Trophoblast cell (in vitro differentiated cells and primary cell): ENCODE results near the gene C1orf50.

Experiments
- DNase-seq, 2 donors: peaks; one replicate each; pipeline ENCODE4 v3.0.0-alpha.2; 2016
- H2AFZ ChIP-seq: 2 replicates; pipeline ENCODE4 v1.6.1; 2013; ENCODE audit warnings: low read length, moderate library complexity, mild to moderate bottlenecking; ENCODE audit not compliant: insufficient read depth, poor library complexity
- H2AK5ac ChIP-seq: 2 replicates; pipeline ENCODE4 v1.6.1; 2013; ENCODE audit warnings: mild to moderate bottlenecking, low read length
- H2BK120ac ChIP-seq: 2 replicates; pipeline ENCODE4 v1.6.1; 2013; ENCODE audit warnings: low read length, mild to moderate bottlenecking, moderate library complexity; ENCODE audit not compliant: insufficient read depth, poor library complexity
- H2BK12ac ChIP-seq: 2 replicates; pipeline ENCODE4 v1.6.1; 2013; ENCODE audit warnings: mild to moderate bottlenecking, low read length, moderate library complexity
- H2BK5ac ChIP-seq: 2 replicates; pipeline ENCODE4 v1.6.1; 2013; ENCODE audit warnings: low read length, low read depth, moderate library complexity, mild to moderate bottlenecking; ENCODE audit not compliant: poor library complexity
- H3K14ac ChIP-seq: 2 replicates; pipeline ENCODE4 v1.6.1; 2013; ENCODE audit warnings: mild to moderate bottlenecking, low read length
- H3K18ac ChIP-seq: 2 replicates; pipeline ENCODE4 v1.6.1; 2013; ENCODE audit warnings: mild to moderate bottlenecking, low read length
- H3K23ac ChIP-seq: 2 replicates; pipeline ENCODE4 v1.6.1; 2013; ENCODE audit warnings: low read length
- H3K27ac ChIP-seq: 2 replicates; pipeline ENCODE4 v1.5.1; 2013; ENCODE audit warnings: low read depth, mild to moderate bottlenecking, inconsistent platforms, low read length, moderate library complexity
- H3K27me3 ChIP-seq: 2 replicates; pipeline ENCODE4 v1.6.1; 2013; ENCODE audit warnings: inconsistent platforms, mild to moderate bottlenecking, low read length, moderate library complexity; ENCODE audit not compliant: insufficient read depth
- H3K36me3 ChIP-seq, 2 experiments: 1 replicate in 1 of 2; 2 replicates in 1 of 2; pipeline ENCODE4 v1.6.1; 2013; ENCODE audit warnings: low read length in 2 of 2, mild to moderate bottlenecking in 2 of 2, moderate library complexity in 1 of 2; ENCODE audit not compliant: insufficient read depth in 2 of 2, control insufficient read depth in 1 of 2
- H3K4ac ChIP-seq: 2 replicates; pipeline ENCODE4 v1.6.1; 2013; ENCODE audit warnings: low read depth, mild to moderate bottlenecking, low read length, moderate library complexity
- H3K4me1 ChIP-seq, 2 experiments: 1 replicate in 1 of 2; 2 replicates in 1 of 2; pipeline ENCODE4 v1.6.1; 2013; ENCODE audit warnings: low read length in 2 of 2, mild to moderate bottlenecking in 2 of 2, moderate library complexity in 1 of 2; ENCODE audit not compliant: insufficient read depth in 2 of 2, control insufficient read depth in 1 of 2
- H3K4me2 ChIP-seq: 2 replicates; pipeline ENCODE4 v1.6.1; 2013; ENCODE audit warnings: inconsistent platforms, mild to moderate bottlenecking, low read length, moderate library complexity
- H3K4me3 ChIP-seq: 2 replicates; pipeline ENCODE4 v1.5.1; 2013; ENCODE audit warnings: mild to moderate bottlenecking, low read depth, low read length, inconsistent platforms
- H3K79me1 ChIP-seq: one replicate; pipeline ENCODE4 v1.6.1; 2013; ENCODE audit warnings: low read length
- H3K79me2 ChIP-seq: 2 replicates; pipeline ENCODE4 v1.6.1; 2013; ENCODE audit warnings: low read length, mild to moderate bottlenecking; ENCODE audit not compliant: control insufficient read depth, insufficient read depth, poor library complexity
- H3K9ac ChIP-seq: 2 replicates; pipeline ENCODE4 v1.6.1; 2013; ENCODE audit warnings: mild to moderate bottlenecking, low read length
- H3K9me3 ChIP-seq: 2 replicates; pipeline ENCODE4 v1.6.1; 2013; ENCODE audit warnings: low read depth, mild to moderate bottlenecking, control low read depth, inconsistent platforms, low read length; ENCODE audit not compliant: insufficient read depth
- H4K12ac ChIP-seq: 2 replicates; pipeline ENCODE4 v1.6.1; 2013; ENCODE audit warnings: low read depth, mild to moderate bottlenecking, low read length, moderate library complexity
- H4K8ac ChIP-seq: 2 replicates; pipeline ENCODE4 v1.6.1; 2013; ENCODE audit warnings: low read depth, mild to moderate bottlenecking, low read length, moderate library complexity
- H4K91ac ChIP-seq: one replicate; pipeline ENCODE4 v1.6.1; 2013; ENCODE audit warnings: low read depth, mild to moderate bottlenecking, low read length, moderate library complexity
- WGBS: extraction: QIAGEN DNeasy Blood & Tissue Kit; methylation state at CpG from one replicate; pipeline ENCODE4 v1.1.7; 2013; ENCODE audit warnings: missing lambda C conversion rate; ENCODE audit not compliant: insufficient read length, insufficient coverage; ENCODE audit errors: extremely low coverage; 5-methylcytosine and 5-hydroxymethylcytosine counted together

The C1orf50 gene

DNA sequence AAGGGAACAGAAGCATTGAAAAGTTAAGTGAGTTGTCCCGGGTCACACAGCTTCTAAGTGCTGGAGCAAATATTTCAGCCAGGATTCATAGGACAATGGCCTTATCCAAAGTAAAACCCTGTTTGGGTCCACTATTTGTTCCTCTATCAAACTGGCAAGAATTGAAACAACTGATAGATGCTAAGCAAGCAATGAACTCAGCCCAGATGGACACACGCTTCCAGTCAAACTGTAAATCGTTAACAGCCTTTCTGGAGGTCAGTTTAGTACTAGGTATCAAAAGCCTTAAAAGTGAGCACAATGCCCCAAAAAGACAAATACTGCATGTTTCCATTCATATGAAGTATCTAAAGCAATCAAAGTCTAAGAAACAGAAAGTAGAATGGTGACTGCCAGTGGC lies 50.9 kb downstream of the C1orf50 start:
- no CpG with 5 or more reads among the region's 3 CpGs for WGBS
- no peak overlapping the region for H2AK5ac ChIP-seq
- no peaks in the 10 kb centered on the region for H3K27me3 ChIP-seq
- no peaks in the 10 kb centered on the region for H3K36me3 ChIP-seq
- no peaks in the 10 kb centered on the region for H3K9me3 ChIP-seq
- H3K18ac ChIP-seq = no peak overlapping the region
- H2BK120ac ChIP-seq = no peak overlapping the region
- no peak overlapping the region for H3K9ac ChIP-seq
- DNase-seq = no peak
- no peak overlapping the region for H2BK5ac ChIP-seq
- H3K79me2 ChIP-seq = peaks cover 7% of the 10 kb centered on the region
- no peak overlapping the region for H3K14ac ChIP-seq
- no peak overlapping the region for H3K4me3 ChIP-seq
- H2BK12ac ChIP-seq = no peak overlapping the region
- H2AFZ ChIP-seq = no peak overlapping the region
- peaks cover 6% of the 10 kb centered on the region for H3K79me1 ChIP-seq
- H4K91ac ChIP-seq = no peak overlapping the region
- H4K8ac ChIP-seq = no peak overlapping the region
- no peak overlapping the region for H3K27ac ChIP-seq
- no peak overlapping the region for H4K12ac ChIP-seq
- H3K23ac ChIP-seq = no peak overlapping the region
- no peak overlapping the region for H3K4ac ChIP-seq
- H3K4me2 ChIP-seq = no peak overlapping the region
- peaks cover 8% of the 10 kb centered on the region in 2 experiments for H3K4me1 ChIP-seq

DNA sequence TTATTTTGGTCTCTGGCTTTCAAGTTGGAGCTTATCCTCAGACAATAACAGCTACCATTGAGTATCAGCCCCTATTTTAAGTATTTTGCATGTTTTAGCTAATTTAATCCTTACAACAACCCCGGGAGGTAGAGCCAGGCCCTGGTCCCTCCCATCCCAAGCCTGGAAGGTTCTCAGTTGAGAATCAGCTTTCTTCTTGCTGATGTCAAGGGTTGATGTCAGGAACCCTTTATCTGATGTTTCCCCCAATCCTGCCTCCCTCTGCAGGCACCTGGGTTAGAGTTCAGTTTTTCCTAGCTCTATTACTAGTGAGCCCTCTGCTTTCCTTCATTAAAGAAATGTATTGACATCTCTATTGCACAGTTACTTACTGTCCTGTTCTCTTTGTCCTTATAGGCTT lies 53.8 kb downstream of the C1orf50 start:
- Histone ChIP-seq H2BK12ac (no peak overlapping the region), H4K8ac (no peak overlapping the region), H3K79me1 (peaks cover 6% of the 10 kb centered on the region), H3K79me2 (peaks cover 7% of the 10 kb centered on the region), H2BK5ac (no peak overlapping the region), H3K4me2 (no peak overlapping the region), H3K4ac (no peak overlapping the region), H3K9me3 (no peaks in the 10 kb centered on the region), H3K4me3 (no peak overlapping the region), H3K23ac (no peak overlapping the region), H3K36me3 (no peaks in the 10 kb centered on the region), H2AK5ac (no peak overlapping the region), H4K12ac (no peak overlapping the region), H2AFZ (no peak overlapping the region), H4K91ac (no peak overlapping the region), H3K27ac (no peak overlapping the region), H2BK120ac (no peak overlapping the region), H3K14ac (no peak overlapping the region), H3K27me3 (no peaks in the 10 kb centered on the region), H3K4me1 (peaks cover 6 to 8% of the 10 kb centered on the region in 2 experiments), H3K18ac (no peak overlapping the region), H3K9ac (no peak overlapping the region)
- WGBS = no CpG with 5 or more reads among the region's 1 CpG
- DNase-seq = no peak

DNA sequence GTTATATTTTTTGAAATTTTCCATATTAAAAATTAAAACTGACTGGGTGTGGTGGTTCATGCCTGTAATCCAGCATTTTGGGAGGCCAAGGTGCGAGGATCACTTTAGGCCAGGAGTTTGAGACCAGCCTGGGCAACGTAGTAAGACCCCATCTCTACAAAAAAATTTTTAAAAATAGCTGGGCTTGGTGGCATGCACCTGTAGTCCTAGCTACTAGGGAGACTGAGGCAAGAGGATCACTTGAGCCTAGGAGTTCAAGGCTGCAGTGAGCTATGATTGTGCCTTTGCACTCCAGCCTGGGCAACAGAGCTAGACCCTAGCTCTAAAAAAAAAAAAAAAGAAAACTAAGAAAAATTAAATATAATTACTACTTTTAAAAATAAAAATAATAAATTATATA lies 54.6 kb downstream of the C1orf50 start:
- DNase-seq = no peak
- WGBS = no CpG with 5 or more reads among the region's 2 CpGs
- Histone ChIP-seq H3K4me2 (no peak overlapping the region), H3K79me1 (peaks cover 4% of the 10 kb centered on the region), H3K18ac (no peak overlapping the region), H2BK12ac (no peak overlapping the region), H3K4me3 (no peak overlapping the region), H3K27ac (no peak overlapping the region), H2BK120ac (no peak overlapping the region), H3K9ac (no peak overlapping the region), H3K36me3 (no peaks in the 10 kb centered on the region), H3K23ac (no peak overlapping the region), H4K91ac (no peak overlapping the region), H3K79me2 (peaks cover 2% of the 10 kb centered on the region), H3K4ac (no peak overlapping the region), H3K14ac (no peak overlapping the region), H2AFZ (no peak overlapping the region), H3K4me1 (peaks cover 0 to 3% of the 10 kb centered on the region in 2 experiments), H3K27me3 (no peaks in the 10 kb centered on the region), H2AK5ac (no peak overlapping the region), H4K8ac (no peak overlapping the region), H4K12ac (no peak overlapping the region), H3K9me3 (no peaks in the 10 kb centered on the region), H2BK5ac (no peak overlapping the region)

DNA sequence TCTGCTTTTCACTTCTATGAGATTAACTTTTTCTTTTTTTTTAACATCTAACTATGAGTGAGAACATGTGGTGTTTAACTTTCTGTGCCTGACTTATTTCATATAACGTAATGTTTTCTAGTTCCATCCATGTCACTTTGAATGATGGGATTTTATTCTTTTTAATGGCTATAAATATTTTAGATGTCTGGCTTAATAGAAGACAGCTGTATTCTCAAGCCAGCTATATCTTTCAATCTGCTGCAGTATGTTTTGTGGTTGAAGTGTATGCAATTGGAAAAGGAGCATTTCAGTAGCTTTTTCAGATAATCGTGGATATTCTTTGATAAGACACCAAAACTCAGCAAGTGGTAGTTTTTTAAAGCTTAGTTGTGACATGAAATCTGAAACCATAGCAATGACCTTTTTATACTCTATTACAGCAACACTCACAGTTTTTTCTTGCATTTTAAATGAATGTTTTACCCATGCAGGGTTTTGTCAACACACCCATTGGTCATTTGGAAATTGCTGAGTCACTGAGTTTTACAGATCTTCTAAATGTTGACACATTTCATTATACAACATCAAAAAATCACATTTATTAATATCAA lies 55.8 kb downstream of the C1orf50 start:
- no peak overlapping the region for H3K9ac ChIP-seq
- H4K8ac ChIP-seq = no peak overlapping the region
- no peak overlapping the region for H2AK5ac ChIP-seq
- H4K91ac ChIP-seq = no peak overlapping the region
- no peaks in the 10 kb centered on the region for H3K36me3 ChIP-seq
- no peak overlapping the region for H3K4me3 ChIP-seq
- H3K4me2 ChIP-seq = no peak overlapping the region
- H3K14ac ChIP-seq = no peak overlapping the region
- H3K4ac ChIP-seq = no peak overlapping the region
- peaks cover 0 to 3% of the 10 kb centered on the region in 2 experiments for H3K4me1 ChIP-seq
- H2AFZ ChIP-seq = no peak overlapping the region
- no CpG with 5 or more reads among the region's 2 CpGs for WGBS
- no peak overlapping the region for H2BK12ac ChIP-seq
- H3K79me1 ChIP-seq = no peaks in the 10 kb centered on the region
- H3K18ac ChIP-seq = no peak overlapping the region
- H3K9me3 ChIP-seq = no peaks in the 10 kb centered on the region
- H3K79me2 ChIP-seq = no peaks in the 10 kb centered on the region
- no peak overlapping the region for H3K23ac ChIP-seq
- no peak overlapping the region for H2BK120ac ChIP-seq
- H2BK5ac ChIP-seq = no peak overlapping the region
- no peaks in the 10 kb centered on the region for H3K27me3 ChIP-seq
- no peak overlapping the region for H4K12ac ChIP-seq
- no peak for DNase-seq
- H3K27ac ChIP-seq = no peak overlapping the region
